Stimulated activated CD8-positive, alpha-beta memory T cell treated with anti-CD3 and anti-CD28 coated beads, Interleukin-2, amount 100 ng/mL, for 48 hours (primary cell): ENCODE measurements around the gene PTPN3.

Experiments used
- DNase-seq, 2 donors: peaks; one replicate each; pipeline ENCODE4 v3.0.0-alpha.2; 2020; ENCODE audit warnings: low read depth in 2 of 2

PTPN3 gene

GRCh38 chr9:109424618-109425017, 73.5 kb downstream of the PTPN3 start:
- no peak for DNase-seq

GRCh38 chr9:109423877-109424276, 74.2 kb downstream of the PTPN3 start:
- no peak for DNase-seq

- DNase-seq, result no peak
Observed at GRCh38 chr9:109422641-109423040, 75.5 kb downstream of the PTPN3 start.

- no peak for DNase-seq
Observed at GRCh38 chr9:109421026-109421970, 76.8 kb downstream of the PTPN3 start.

- DNase-seq, result no peak
Observed at GRCh38 chr9:109419531-109419930, 78.6 kb downstream of the PTPN3 start.

- DNase-seq, result no peak
Observed at GRCh38 chr9:109418827-109419226, 79.3 kb downstream of the PTPN3 start.

GRCh38 chr9:109417585-109418544, 80.2 kb downstream of the PTPN3 start:
- DNase-seq, result no peak

GRCh38 chr9:109417054-109417453, 81.1 kb downstream of the PTPN3 start:
- no peak for DNase-seq

- peak in 1 of 2 donors; percentile 15 for DNase-seq
Observed at GRCh38 chr9:109416135-109416706, 81.9 kb downstream of the PTPN3 start.

GRCh38 chr9:109414125-109414785, 83.9 kb downstream of the PTPN3 start:
- no peak for DNase-seq

- DNase-seq, result no peak
Observed at GRCh38 chr9:109411798-109412352, 86.2 kb downstream of the PTPN3 start.

- DNase-seq, result no peak
Observed at GRCh38 chr9:109411069-109411761, 86.9 kb downstream of the PTPN3 start.

GRCh38 chr9:109409773-109410397, 88.2 kb downstream of the PTPN3 start:
- no peak for DNase-seq

GRCh38 chr9:109408759-109409462, 89.2 kb downstream of the PTPN3 start:
- DNase-seq, result no peak

GRCh38 chr9:109403766-109404320, 94.3 kb downstream of the PTPN3 start:
- DNase-seq, result no peak

GRCh38 chr9:109403116-109403515, 95.0 kb downstream of the PTPN3 start:
- no peak for DNase-seq

- DNase-seq, result no peak
Observed at GRCh38 chr9:109401990-109402318, 96.2 kb downstream of the PTPN3 start.

GRCh38 chr9:109401169-109401989, 96.7 kb downstream of the PTPN3 start:
- peak in 1 of 2 donors; percentile 12 for DNase-seq
